NCI-H69 (cell line): ENCODE data around the gene LTA4H.

ENCODE experiments used
- DNase-seq: peaks from one replicate; lab custom pipeline; 2025; lab: John Stamatoyannopoulos, UW

The LTA4H gene

GRCh38 chr12:95956557-95957145 lies 78.7 kb downstream of the LTA4H start:
- no peak for DNase-seq

GRCh38 chr12:95955549-95956159 lies 79.7 kb downstream of the LTA4H start:
- no peak for DNase-seq

- no peak for DNase-seq
These were observed 82.4 kb downstream of the LTA4H start for GRCh38 chr12:95953000-95953399.

GRCh38 chr12:95951515-95951914 lies 83.9 kb downstream of the LTA4H start:
- DNase-seq = peak; percentile 46
